HG03460 (cell line): ENCODE measurements around the gene ZNF831.

Experiments used
- ATAC-seq: cut with Tn5 transposase; IDR thresholded peaks from one replicate; pipeline ENCODE4 v1.9.1; 2021; ENCODE audit not compliant: unreplicated experiment

ZNF831 gene

DNA sequence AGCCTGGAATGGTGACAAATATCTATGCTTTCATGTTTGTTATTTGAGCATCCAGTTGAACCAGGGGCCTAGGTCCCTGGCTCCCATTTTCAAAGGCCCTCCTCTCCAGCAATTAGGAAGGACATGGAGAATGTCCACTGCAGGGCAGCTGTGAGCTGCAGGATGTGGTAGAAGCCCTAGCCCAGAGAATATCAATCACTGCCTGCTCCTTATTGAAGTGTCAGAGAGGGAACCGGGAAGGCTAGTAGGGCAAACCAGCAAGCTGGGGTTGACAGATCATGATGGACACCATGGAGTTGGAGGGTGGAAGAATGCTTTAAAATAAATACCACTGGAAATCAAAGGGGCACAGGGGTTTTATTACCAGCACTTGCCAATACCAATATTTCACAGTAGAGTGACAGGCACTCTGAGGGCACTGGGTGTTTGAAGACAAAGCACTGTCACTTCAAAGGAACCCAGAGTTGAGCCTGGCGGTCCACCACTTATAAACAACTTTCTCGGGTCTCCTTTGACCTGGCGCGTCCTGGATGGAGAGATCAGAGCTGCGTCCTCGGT lies 47.7 kb downstream of the ZNF831 start:
- no peak for ATAC-seq

- ATAC-seq, result no peak
Measured at GRCh38 chr20:59214073-59214472, 50.5 kb downstream of the ZNF831 start.

- no peak for ATAC-seq
Measured at GRCh38 chr20:59214606-59215547, 51.3 kb downstream of the ZNF831 start.

GRCh38 chr20:59217173-59217572 lies 53.6 kb downstream of the ZNF831 start:
- no peak for ATAC-seq

DNA sequence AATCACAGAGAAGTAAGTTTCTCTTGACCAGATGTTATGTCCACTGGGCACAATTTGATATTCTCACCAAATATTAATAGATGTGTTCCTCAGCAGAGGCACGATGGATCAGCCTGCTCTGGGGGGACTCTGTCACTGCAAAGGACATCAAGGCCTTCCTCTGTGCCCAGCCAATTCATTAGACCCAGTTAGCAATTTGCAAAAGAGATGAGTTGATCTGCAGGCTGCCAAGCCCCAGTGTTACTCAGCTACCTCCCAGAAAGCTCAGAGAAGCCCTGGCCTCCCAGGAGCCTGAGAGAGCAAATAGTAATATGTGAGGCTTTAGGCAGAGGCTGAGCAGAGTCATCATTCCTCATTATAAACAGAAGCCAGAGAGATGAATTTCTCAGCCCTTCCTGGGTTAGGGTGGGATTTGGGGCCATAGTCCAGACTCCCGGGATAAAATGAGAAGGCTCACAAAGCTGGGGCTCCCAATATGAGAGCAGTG lies 54.2 kb downstream of the ZNF831 start:
- ATAC-seq, result no peak

- no peak for ATAC-seq
Measured at GRCh38 chr20:59219211-59219610, 55.6 kb downstream of the ZNF831 start.

GRCh38 chr20:59220161-59220560 lies 56.5 kb downstream of the ZNF831 start:
- no peak for ATAC-seq

GRCh38 chr20:59221049-59221706 lies 57.6 kb downstream of the ZNF831 start:
- no peak for ATAC-seq

DNA sequence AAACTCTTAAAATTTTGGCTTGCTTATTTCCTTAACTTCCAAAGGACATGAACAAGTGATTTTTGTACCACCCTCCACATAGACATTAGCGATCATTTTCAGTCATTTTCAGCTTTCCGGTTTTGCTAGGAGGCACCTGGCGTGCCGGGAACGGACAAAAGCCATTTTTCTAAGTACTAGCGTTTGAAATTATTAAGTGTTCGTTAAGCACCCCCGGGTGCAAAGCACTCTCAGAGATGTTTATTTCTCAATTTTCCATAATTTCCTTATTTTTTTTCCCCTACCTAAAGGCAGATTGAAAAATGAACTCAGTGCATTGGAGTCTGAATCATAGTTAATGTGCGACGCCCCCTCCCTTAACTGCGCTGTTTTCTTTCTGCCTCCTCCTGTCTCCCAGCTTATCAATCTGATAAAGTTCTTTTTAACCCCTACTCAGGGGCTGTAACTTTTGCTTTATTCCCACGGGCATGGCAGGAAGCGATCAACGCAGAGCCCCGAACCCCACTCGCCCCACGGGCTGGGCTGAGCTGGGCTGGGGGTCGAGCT lies 58.2 kb downstream of the ZNF831 start:
- no peak for ATAC-seq

DNA sequence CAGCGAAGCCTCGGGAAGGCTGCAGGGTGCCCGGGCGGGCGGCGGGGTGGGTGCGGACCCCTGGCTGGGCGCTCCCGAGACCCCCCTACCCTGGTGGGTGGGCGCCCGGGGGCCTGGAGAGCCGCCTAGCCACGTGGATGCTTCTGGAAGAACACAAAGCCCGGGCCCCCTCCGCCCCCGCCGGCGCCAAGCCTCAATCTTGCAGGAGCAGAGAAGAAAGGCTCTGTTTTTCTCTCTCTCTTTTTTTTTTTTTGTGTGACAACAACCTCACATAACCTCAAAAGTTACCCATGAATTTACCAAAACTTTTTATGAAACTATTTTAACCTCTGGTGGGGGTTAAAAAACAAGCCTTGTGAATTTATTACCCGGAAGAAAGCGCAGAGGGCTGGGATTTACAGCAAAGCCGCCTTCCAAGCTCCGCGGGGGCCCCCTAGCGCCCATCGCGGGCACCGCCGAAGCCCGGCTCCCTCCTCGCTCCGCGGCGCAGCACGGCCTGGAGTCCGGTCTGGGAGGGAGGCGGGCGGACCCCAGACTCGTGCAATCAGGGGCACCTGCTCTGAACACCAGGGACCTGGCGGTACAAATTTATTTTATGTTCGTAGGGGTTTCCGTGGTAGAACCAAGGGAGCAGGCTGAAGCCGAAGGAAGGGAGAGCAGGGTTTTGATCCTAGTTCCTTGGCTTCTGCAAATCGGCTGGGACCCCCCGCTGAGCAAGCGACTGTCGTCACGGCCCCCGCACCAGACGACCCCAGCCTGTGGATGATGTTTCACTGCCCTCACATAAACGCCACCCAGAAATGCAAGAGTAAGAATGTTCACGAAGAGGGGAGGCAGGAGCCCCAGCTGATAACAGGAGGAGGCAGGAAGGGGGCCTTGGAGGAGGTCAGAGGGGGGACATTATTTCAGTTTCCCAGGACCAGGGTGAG lies 58.9 kb downstream of the ZNF831 start:
- peak; percentile 76 for ATAC-seq

DNA sequence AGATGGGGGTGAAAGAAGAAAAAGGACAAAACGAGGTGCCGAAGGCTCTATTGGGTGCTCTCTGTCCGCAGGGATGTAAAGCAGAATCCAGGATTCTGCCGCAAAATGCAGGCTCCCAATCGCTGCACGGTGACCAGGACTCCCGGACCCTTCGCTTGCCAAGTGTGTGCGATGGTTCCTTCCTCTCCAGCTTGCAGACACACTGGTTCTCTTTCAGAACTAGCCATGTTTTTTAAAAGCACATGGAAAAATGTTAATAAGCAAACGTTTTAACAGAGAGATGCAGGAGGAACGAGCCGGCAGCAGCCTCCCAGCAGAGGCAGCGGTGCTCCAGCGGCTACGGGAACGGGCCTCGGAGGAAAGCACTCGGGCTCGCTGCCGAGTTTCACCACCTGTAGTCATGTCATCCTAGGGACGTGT lies 59.6 kb downstream of the ZNF831 start:
- no peak for ATAC-seq

DNA sequence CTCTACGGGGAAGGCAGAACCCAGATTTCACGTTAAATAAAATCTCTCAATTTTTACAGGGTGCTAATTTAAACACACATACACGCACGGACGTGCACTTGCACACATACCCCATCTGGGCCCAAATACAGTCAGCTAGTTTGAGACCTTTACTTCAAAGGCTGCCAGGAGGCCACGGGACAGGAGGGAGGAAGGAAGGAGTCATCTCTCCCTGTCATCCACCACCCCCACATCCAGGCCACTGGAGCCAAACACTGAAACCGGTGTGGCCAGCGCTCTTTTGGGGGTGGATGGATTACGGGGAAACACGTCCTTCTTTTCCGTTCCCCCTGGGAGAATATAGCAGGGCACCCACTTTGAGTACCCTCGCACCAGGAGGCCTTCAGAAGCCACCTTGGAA lies 60.1 kb downstream of the ZNF831 start:
- ATAC-seq, result no peak

DNA sequence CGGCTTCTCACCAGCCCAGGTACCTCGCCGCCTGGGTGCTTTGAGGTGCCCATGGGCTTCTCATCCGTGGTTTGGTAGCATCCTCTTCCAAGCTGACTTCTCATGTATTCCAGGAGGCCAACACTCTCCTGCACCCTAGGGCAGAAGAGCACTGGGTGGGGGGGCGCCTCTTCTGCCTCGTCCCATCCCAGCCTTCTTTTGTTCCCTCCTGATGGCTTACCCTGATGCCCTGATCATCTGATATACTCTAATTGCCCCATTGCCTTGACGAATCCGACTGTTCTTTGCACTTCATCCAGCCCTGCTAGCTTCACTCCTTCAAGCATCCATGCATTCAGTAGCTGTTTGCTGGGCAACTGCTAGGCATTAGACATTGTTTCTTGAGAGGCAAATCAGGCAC lies 60.6 kb downstream of the ZNF831 start:
- no peak for ATAC-seq

- ATAC-seq, result no peak
Measured at GRCh38 chr20:59230385-59230784, 66.8 kb downstream of the ZNF831 start.

DNA sequence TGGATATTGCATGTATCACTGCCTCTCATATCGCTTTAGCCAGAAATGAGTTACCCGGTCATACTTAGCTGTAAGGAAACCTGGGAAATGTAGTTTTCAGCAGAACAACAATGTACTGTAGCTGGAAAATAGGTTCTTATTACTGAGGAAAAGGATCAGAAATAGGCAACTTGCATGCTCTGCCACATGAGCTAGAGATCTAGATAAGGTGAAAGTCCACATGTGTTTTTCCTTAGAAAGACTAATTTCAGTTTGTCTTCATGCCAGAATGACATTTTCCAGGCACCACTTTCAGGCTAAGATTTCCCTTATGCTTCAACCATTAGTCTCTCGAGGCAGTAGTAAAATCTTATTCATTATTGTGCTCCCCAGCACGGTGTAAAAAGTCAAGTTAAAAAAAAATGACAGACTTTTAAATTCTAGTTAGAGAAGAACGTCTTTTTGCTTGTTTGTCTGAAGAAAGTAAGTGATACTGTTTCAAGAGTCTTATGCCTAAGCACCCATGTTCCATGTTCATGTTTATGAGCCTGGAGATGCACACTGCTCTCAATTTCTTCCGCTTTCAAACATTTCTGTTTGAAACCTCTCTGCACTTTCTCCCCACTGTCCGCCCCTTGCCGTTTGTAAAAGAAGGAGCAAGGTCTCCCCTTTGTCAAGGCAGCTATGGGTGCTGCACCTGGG lies 67.6 kb downstream of the ZNF831 start:
- ATAC-seq, result no peak

- ATAC-seq, result no peak
Measured at GRCh38 chr20:59232618-59233017, 69.0 kb downstream of the ZNF831 start.

DNA sequence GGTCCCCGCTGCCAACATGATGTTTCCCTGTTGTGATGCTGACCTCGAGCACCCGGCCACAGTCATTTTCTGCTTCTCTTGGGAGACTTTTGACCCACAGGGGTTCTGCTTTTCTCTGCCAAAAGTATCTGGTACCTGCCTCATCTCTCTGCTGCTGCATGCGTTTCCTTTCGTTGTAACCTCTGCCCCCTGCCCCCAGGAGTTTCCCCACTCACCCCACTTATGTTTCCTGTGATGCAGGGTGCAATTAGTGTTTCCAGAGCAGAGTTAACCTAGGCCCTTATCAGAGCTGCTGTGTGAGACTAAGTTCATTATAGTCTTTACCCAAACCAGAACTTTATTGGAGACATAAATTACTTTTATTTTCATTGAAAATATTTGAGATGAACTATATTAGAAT lies 71.6 kb downstream of the ZNF831 start:
- no peak for ATAC-seq

DNA sequence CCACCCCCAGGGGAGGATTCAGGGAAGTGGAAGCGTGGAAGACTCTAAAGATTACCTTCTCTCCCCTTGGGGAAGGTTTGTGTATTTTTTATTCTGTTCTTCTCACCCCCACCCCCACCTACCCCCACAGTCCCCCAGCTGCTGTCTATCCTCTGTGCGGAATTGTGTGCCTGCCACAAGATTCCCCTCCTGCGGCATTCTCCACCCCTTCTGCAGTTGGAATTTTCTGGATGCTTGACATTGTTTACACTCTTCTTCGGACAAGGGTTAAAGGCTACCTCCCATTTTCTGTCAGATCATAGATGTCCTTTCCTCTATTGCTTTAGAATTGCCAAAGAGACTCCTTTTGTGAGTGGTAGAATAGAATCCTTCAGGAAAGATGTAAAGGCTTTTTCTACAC lies 76.4 kb downstream of the ZNF831 start:
- ATAC-seq, result no peak

- no peak for ATAC-seq
Measured at GRCh38 chr20:59242714-59243626, 79.3 kb downstream of the ZNF831 start.
